ENCODE data around the gene SCGB2A2. TPM values are rescaled to one million over a fixed set of nuclear protein-coding genes. Genes with fewer than 3 reads are reported as not detected.

The SCGB2A2 gene
- total and polyA plus RNA-seq, 10 donors, result not detected

DNA sequence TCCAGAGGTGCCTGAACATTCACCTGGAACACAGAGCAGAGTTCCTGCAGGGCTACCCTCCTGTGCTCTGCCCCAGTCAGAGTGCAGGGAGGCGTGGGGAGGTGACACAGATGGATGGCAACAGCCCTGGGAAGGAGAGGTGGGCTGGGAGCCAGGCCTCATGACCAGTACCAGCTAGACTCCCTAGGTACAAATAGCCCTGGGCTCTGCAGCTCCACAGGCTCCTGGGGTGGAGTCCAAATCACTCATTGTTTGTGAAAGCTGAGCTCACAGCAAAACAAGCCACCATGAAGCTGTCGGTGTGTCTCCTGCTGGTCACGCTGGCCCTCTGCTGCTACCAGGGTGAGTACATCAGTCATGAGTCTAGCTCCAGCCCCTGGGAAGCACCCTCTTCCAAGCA, 27.9 kb upstream of the SCGB2A2 start, which contains the start of gene SCGB1D2:
TSS of gene SCGB1D2 (plus strand) at position 219 of the 400 bp plus-strand sequence. CDS start at position 288, 69 bp downstream.
- 18 to 42% (median 23%) methylated on average over 1 to 3 of the region's 3 CpGs for WGBS, 5 donors
- TF ChIP-seq POLR2AphosphoS5 (IDR thresholded peaks at IDR 0.05), result no peak
- TF ChIP-seq POLR2A (IDR thresholded peaks at IDR 0.05), result no peak
- TF ChIP-seq, protein P1, sequence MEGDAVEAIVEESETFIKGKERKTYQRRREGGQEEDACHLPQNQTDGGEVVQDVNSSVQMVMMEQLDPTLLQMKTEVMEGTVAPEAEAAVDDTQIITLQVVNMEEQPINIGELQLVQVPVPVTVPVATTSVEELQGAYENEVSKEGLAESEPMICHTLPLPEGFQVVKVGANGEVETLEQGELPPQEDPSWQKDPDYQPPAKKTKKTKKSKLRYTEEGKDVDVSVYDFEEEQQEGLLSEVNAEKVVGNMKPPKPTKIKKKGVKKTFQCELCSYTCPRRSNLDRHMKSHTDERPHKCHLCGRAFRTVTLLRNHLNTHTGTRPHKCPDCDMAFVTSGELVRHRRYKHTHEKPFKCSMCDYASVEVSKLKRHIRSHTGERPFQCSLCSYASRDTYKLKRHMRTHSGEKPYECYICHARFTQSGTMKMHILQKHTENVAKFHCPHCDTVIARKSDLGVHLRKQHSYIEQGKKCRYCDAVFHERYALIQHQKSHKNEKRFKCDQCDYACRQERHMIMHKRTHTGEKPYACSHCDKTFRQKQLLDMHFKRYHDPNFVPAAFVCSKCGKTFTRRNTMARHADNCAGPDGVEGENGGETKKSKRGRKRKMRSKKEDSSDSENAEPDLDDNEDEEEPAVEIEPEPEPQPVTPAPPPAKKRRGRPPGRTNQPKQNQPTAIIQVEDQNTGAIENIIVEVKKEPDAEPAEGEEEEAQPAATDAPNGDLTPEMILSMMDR (IDR thresholded peaks at IDR 0.05 in 8 of 11, conservative IDR thresholded peaks at IDR 0.05 in 3 of 11), result no peak
- Histone ChIP-seq H3K36me3 (no peaks in the 10 kb centered on the region), H3K4me3 (no peak within 1 kb of the TSS), H3K4me1 (no peaks in the 10 kb centered on the region), H3K27me3 (replicated peaks in 1 of 7) (peaks cover 0 to 52% (median 3%) of the 10 kb centered on the region in 7 donors), H3K27ac (no peak within 1 kb of the TSS), H3K9me3 (no peaks in the 10 kb centered on the region)
- no peak for DNase-seq
- intact Hi-C loops (cut with DNase I; ENCODE audit: low total_unique reads), result no loop called here

DNA sequence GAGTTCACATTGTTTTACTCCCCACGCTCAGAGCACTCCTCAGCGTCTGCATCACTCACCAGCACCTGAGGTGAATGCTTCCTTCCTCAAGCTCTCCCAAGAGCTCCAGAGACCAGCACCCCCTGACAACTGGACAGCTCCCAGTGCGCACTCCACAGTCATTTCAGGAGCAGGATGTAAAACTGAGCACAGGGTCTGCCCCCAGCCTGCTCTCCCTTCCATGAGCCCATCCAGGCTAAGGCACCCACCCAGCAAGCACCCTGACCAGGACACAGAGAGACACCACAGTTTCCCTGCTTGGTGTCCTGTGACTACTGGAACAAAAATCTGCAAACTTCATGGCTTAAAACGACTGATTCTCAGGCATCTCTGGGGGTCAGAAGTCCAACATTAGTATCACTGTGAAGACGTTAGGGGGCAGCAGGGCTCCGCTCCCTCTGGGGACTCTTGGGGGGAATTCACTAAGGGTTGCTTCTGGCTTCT, 24.6 kb upstream of the SCGB2A2 start:
- Histone ChIP-seq H3K36me3 (no peaks in the 10 kb centered on the region), H3K4me1 (no peaks in the 10 kb centered on the region), H3K27ac (no peak overlapping the region), H3K9me3 (peaks cover 0 to 16% (median 10%) of the 10 kb centered on the region in 8 donors), H3K4me3 (no peak overlapping the region), H3K27me3 (replicated peaks in 1 of 7) (peaks cover 0 to 52% (median 3%) of the 10 kb centered on the region in 7 donors)
- intact Hi-C loops (cut with DNase I; ENCODE audit: low total_unique reads), result no loop called here
- 20 to 39% (median 23%) methylated on average over 6 of the region's 6 CpGs for WGBS, 5 donors
- DNase-seq, result no peak
- TF ChIP-seq, protein P1 (IDR thresholded peaks at IDR 0.05 in 8 of 11, conservative IDR thresholded peaks at IDR 0.05 in 3 of 11), result no peak
- TF ChIP-seq POLR2AphosphoS5 (IDR thresholded peaks at IDR 0.05) (no peak), POLR2A (IDR thresholded peaks at IDR 0.05) (no peak)

DNA sequence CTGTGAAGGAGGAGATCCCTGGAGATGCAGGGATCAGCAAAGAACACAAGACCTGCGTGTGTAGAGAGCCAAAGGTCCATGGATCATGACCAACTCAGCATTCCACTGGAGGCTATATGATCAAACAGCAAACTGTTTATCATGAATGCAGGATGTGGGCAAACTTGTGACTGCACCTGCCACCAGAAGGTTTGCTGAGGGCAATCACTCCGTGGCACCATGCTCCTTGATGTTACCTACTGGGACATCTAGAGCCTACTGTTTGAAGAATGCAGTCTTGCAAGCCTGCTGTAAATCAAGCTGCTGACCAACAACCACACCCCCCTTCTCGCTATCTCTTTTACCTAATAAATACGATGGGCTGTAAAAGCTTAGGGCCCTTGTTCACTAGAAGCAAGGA, 18.3 kb upstream of the SCGB2A2 start:
- Histone ChIP-seq H3K4me3 (no peak overlapping the region), H3K4me1 (no peaks in the 10 kb centered on the region), H3K27ac (no peak overlapping the region), H3K36me3 (no peaks in the 10 kb centered on the region), H3K27me3 (replicated peaks in 1 of 7) (peaks cover 0 to 18% (median 0%) of the 10 kb centered on the region in 7 donors), H3K9me3 (peaks cover 3 to 63% (median 50%) of the 10 kb centered on the region in 8 donors)
- no peak for DNase-seq
- 47 to 63% (median 58%) methylated on average over 4 of the region's 4 CpGs for WGBS, 5 donors
- TF ChIP-seq POLR2A (IDR thresholded peaks at IDR 0.05), result no peak
- intact Hi-C loops (cut with DNase I; ENCODE audit: low total_unique reads), result no loop called here

DNA sequence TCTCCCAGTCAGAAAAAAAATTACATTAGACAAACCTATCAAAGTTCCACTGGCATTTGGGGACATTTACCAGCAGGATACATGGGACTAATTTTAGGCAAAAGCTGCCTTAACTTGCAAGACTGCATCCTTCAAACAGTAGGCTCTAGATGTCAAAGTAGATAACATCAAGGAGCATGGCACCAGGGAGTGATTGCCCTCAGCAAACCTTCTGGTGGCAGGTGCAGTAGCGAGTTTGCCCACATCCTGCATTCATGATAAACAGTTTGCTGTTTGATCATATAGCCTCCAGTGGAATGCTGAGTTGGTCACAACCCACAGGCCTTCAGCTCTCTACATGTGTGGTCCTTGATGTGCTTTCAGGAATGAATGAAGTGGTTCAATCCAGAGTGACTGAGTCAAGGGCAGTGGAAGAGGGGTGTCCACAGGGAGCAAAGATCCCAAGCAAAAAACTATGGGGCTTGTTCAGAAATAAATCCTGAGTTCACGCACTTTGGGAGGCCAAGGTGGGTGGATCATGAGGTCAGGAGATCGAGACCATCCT, 15.9 kb upstream of the SCGB2A2 start:
- H3K4me1 ChIP-seq, result no peaks in the 10 kb centered on the region
- TF ChIP-seq, protein P1 (IDR thresholded peaks at IDR 0.05 in 8 of 11, conservative IDR thresholded peaks at IDR 0.05 in 3 of 11), result no peak
- WGBS, 5 donors, result 63 to 88% (median 70%) methylated on average over 3 of the region's 3 CpGs
- H3K36me3 ChIP-seq, result no peaks in the 10 kb centered on the region
- no peak for DNase-seq
- no peak overlapping the region for H3K27ac ChIP-seq
- H3K4me3 ChIP-seq, result no peak overlapping the region
- intact Hi-C loops (cut with DNase I; ENCODE audit: low total_unique reads), result no loop called here
- H3K27me3 ChIP-seq (replicated peaks in 1 of 7), result peaks cover 0 to 4% (median 0%) of the 10 kb centered on the region in 7 donors
- H3K9me3 ChIP-seq, result peaks cover 3 to 60% (median 50%) of the 10 kb centered on the region in 8 donors

Data from spleen (tissue), 11 donors.